Activated T-helper 17 cell treated with anti-CD3 and anti-CD28 coated beads, Interleukin-2, amount 50 U/mL, for 72 hours (primary cell): ENCODE measurements around the gene CMAS. TPM values are rescaled to one million over a fixed set of nuclear protein-coding genes. Genes with fewer than 3 reads are reported as not detected.

Experiments
- ATAC-seq: fragments of 150-1000 bp; cut with Tn5 transposase; replicated peaks from 2 replicates; pipeline ENCODE4 v1.10.0; 2021; ENCODE audit warnings: mild to moderate bottlenecking, moderate library complexity
- H3K27ac Mint-ChIP-seq: one replicate; pipeline ENCODE4 v1.8.0; 2022; ENCODE audit warnings: mixed read lengths
- H3K27me3 Mint-ChIP-seq: one replicate; pipeline ENCODE4 v1.8.0; 2022; ENCODE audit warnings: mixed read lengths
- H3K36me3 Mint-ChIP-seq: one replicate; pipeline ENCODE4 v1.8.0; 2022; ENCODE audit warnings: low read depth, mild to moderate bottlenecking, mixed read lengths
- H3K4me1 Mint-ChIP-seq: one replicate; pipeline ENCODE4 v1.8.0; 2022; ENCODE audit warnings: mixed read lengths
- H3K4me3 Mint-ChIP-seq: one replicate; pipeline ENCODE4 v1.8.0; 2022; ENCODE audit warnings: mild to moderate bottlenecking, mixed read lengths
- H3K9me3 Mint-ChIP-seq: one replicate; pipeline ENCODE4 v1.8.0; 2022; ENCODE audit warnings: mixed read lengths
- total RNA-seq, 2 donors: library from RNA; stranded (reverse); gene quantifications; one replicate each; pipeline ENCODE4 v1.2.3, GENCODE V29; 2022

Gene CMAS
- total RNA-seq, 2 donors from 2014 or later = 57.7 to 63.2 TPM

- ATAC-seq = peak; percentile 28
- no peak overlapping the region for H3K27ac Mint-ChIP-seq
- H3K4me3 Mint-ChIP-seq = no peak overlapping the region
- peaks cover 11% of the 10 kb centered on the region for H3K4me1 Mint-ChIP-seq
- no peaks in the 10 kb centered on the region for H3K36me3 Mint-ChIP-seq
- H3K27me3 Mint-ChIP-seq = no peaks in the 10 kb centered on the region
- no peaks in the 10 kb centered on the region for H3K9me3 Mint-ChIP-seq
Measured at GRCh38 chr12:22110176-22110575, 64.2 kb downstream of the CMAS start.

Other genes with a start within 250 kb of the CMAS start
- under 1 TPM in 1 of 2 donors, not detected in 1; 0.04 TPM for gene ABCC9, start 104.8 kb upstream of the CMAS start, total RNA-seq